ENCODE measurements around the gene LCLAT1.
"Not testable (repeated sequence)": the region's sequence is repeated elsewhere in the genome, so short reads cannot be mapped to it uniquely, and the experiment has no call there.

LCLAT1 gene

GRCh38 chr2:30456106-30456505, 9.1 kb downstream of the LCLAT1 start:
- DNase-seq, result no peak

DNA sequence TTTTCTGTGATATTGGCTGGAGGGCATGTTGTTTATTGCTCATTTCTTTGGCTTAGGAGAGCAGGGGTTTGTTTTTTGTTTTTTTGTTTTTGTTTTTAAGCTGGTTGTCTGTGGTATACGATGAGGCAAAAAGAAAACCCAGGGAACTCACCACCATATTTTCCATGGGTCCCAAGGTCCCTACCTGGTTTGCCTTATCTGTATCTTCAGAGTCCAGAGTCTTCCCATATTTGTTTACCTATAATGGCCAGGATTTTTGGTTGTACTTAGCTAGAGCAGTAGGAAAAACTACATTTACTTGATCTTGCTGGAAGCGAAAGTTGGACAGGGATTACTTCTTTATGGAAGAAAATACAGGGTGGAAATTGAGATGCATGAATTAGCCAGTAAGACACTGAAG, 9.5 kb downstream of the LCLAT1 start:
- DNase-seq, result no peak

- DNase-seq, result no peak
Observed at GRCh38 chr2:30457296-30457695, 10.2 kb downstream of the LCLAT1 start.

DNA sequence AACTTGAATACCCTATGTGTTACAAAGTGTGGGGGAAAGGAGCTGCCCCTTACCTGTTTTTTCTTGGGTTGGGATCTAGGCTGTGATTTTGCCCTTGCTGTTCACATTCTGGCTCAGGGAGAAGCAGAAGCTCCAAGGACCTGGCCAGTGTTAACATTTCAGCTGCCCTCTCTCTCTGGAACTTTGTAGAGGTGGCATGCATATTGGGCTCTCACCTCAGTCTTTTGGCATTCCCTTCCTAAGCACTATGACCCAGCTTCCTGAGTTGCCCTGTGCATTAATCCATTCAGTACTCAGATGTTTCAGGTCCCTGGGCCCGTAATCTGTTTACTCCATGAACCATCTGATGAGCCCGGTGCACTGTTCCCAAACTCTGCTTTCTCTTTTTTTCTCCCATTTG, 12.1 kb downstream of the LCLAT1 start:
- no peak for DNase-seq

DNA sequence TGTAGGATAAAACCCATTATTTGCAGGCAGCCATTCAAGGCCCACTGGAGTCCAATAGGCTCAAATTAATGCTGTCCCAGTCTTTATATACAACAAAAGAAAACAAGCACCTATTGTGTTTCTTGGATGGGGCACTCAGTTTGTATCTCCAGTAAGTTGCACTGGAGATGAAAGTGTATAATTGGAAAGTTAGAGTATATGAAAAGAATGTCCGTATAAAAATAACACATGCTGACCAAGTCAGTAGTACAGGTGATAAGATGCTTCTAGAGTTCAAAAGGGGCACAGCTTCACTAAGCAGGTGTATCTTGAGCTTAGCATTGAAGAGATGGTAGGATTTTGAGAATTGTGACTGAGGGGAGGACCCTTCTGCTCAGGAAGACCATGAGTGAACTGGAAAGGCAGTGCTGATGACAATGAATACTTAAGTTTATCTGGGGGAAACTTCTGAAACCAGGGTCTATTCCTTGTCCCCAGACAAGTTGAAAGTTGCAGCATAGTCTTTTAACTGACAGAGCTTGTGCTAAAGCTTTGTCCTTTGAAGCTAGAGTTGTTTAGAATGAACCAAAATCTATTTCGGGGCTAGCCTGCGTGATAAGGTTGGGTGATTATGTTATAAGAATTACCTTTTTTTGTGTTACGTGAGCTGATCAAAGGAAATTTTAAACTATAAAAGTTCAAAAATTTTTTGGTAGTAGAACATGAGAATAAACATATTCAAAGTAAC, 15.2 kb downstream of the LCLAT1 start:
- no peak for DNase-seq

DNA sequence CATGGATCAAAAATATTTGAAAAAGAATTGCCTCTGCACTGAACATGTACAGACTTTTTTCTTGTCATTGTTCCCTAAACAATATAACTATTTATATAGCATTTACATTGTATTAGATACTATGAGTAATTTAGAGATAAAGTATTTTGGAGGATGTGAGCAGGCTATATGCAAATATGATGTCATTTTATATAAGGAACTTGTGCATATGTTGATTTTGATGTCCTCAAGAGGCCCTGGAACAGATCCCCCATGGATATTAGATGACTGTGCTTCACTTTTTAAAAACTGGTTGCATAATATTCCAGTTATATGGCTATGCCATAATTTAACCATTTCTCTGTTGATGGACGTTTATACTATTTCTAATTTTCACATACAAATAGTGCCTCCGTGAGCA, 16.5 kb downstream of the LCLAT1 start:
- DNase-seq, result no peak

DNA sequence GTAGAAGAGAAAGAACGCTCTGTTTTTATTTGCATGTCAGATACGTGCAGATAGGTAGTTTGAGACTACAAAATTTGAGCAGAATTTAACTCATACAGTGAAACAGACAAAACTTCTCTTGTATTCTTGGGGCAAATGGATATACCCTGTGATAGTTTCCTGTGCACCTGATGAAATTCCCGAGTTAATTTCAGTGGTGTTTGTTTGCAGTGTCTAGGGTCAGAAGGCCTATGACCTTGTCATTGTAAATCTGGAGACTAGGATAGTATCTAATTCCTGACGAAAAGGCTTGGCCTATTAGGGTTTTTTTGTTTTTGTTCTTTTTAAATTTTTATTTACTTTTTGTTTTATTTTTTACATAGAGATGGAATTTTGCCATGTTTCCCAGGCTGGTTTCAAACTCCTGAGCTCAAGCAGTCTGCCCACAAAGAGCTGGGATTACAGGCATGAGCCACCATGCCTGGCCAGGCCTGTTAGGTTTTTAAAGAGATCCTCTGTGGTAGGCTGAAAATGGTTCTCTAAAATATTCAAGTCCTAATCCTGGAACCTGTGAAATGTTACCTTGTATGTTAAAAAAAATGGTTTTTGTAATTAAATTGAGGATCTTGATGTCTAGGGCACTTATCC, 17.6 kb downstream of the LCLAT1 start:
- no peak for DNase-seq

DNA sequence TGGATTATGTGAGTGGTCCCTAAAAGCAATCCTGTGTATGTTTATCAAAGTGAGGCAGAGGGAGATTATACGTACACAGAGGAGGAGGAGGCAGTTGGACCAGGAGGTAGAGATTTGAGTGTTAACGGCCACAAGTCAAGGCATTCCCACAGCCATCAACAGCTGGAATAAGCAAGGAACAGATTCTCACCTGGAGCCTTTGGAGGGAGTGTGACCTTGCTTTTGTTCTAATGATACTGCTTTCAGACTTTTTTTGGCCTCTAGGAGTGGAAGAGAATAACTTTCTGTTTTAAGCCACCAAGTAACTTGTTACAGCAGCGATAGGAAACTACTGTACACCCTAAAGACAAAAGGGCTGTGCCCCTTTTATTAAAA, 18.1 kb downstream of the LCLAT1 start:
- no peak for DNase-seq

- DNase-seq, result no peak
Observed at GRCh38 chr2:30466216-30466615, 19.2 kb downstream of the LCLAT1 start.

DNA sequence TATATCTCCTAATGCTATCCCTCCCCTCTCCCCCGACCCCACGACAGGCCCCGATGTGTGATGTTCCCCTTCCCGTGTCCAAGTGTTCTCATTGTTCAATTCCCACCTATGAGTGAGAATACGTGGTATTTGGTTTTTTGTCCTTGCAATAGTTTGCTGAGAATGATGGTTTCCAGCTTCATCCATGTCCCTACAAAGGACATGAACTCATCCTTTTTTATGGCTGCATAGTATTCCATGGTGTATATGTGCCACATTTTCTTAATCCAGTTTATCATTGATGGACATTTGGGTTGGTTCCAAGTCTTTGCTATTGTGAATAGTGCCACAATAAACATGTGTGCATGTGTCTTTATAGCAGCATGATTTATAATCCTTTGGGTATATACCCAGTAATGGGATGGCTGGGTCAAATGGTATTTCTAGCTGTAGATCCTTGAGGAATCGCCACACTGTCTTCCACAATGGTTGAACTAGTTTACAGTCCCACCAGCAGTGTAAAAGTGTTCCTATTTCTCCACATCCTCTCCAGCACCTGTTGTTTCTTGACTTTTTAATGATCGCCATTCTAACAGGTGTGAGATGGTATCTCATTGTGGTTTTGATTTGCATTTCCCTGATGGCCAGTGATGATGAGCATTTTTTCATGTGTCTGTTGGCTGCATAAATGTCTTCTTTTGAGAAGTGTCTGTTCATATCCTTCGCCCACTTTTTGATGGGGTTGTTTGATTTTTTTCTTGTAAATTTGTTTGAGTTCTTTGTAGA, 20.2 kb downstream of the LCLAT1 start:
- not testable (repeated sequence) for DNase-seq

- no peak for DNase-seq
Observed at GRCh38 chr2:30470426-30470825, 23.4 kb downstream of the LCLAT1 start.

GRCh38 chr2:30472326-30472725, 25.3 kb downstream of the LCLAT1 start:
- no peak for DNase-seq

DNA sequence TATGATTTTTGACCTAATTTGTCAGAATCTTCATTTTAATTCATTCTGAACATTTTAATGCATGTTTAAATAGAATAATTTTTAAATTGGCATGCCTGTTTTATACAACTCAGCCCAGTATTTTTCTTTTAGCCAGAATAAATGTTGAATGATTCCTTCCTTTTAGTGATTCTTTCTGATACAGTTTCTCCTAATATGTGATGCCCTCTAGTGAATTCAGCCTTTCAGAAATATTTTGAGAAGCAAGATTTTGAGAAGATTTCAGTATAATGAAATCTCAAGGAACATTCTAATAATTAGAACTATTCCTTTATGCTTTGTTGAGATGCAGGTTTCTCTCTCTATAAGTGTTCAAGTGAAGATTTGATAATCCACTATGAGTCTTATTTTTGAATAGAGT, 28.5 kb downstream of the LCLAT1 start:
- DNase-seq, result no peak

DNA sequence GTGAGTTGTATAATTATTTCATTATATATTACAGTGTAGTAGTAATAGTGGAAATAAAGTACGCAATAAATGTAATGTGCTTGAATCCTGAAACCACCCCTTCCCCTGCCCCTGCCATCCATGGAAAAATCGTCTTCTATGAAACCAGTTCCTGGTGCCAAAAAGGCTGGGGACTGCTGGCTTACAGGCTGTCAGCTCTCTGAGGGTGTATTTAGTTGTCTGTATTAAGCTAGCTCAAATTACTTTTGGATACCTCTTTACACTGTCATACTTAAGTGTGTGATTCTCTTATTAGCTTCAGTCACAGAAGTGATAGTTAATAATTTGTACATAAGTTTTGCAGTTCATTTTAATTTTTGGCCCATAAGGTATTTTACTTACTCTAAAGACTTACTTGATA, 29.6 kb downstream of the LCLAT1 start:
- no peak for DNase-seq

- no peak for DNase-seq
Observed at GRCh38 chr2:30480703-30481322, 33.8 kb downstream of the LCLAT1 start.

- no peak for DNase-seq
Observed at GRCh38 chr2:30481323-30481800, 34.3 kb downstream of the LCLAT1 start.

GRCh38 chr2:30482011-30482410, 35.0 kb downstream of the LCLAT1 start:
- DNase-seq, result no peak

GRCh38 chr2:30484145-30484544, 37.1 kb downstream of the LCLAT1 start:
- DNase-seq, result no peak

- DNase-seq, result no peak
Observed at GRCh38 chr2:30484995-30485394, 37.9 kb downstream of the LCLAT1 start.

- no peak for DNase-seq
Observed at GRCh38 chr2:30486655-30487054, 39.6 kb downstream of the LCLAT1 start.

DNA sequence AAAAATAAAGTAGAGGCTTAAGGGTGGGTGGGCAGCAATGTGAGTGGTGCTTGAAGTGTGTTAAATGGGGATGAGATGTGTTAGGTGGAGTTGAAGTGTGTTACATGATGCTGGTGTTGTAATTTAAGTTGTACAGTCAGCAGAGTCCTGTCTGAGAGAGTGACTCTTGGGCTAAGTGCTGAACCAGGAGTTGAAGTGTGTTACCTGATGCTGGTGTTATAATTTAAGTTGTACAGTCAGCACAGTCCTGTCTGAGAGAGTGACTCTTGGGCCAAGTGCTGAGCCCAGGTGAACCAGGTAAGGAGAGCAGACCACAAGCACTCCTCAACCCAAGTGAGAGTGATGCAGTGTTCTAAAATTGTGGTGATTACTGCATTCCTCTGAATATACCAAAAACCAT, 40.6 kb downstream of the LCLAT1 start:
- no peak for DNase-seq

GRCh38 chr2:30488012-30488659, 41.1 kb downstream of the LCLAT1 start:
- no peak for DNase-seq

- no peak for DNase-seq
Observed at GRCh38 chr2:30491225-30491624, 44.2 kb downstream of the LCLAT1 start.

Measured in stimulated activated CD4-positive, alpha-beta T cell treated with anti-CD3 and anti-CD28 coated beads, Interleukin-2, amount 100 ng/mL, for 24 hours (primary cell).